GM19099 (cell line): ENCODE data around the gene LGR6.

Source experiments
- POLR2A ChIP-seq: IDR thresholded peaks from 3 replicates; pipeline ENCODE4 v1.6.1; 2011; ENCODE audit warnings: low read depth; ENCODE audit not compliant: insufficient read length; ENCODE audit errors: extremely low read depth

Gene LGR6

GRCh38 chr1:202164271-202165037, 29.1 kb upstream of the LGR6 start:
- TF ChIP-seq POLR2A: no peak

GRCh38 chr1:202165267-202165941, 28.2 kb upstream of the LGR6 start:
- TF ChIP-seq POLR2A: no peak

GRCh38 chr1:202165942-202166843, 27.4 kb upstream of the LGR6 start:
- TF ChIP-seq POLR2A: no peak

- no peak for TF ChIP-seq POLR2A
These were observed 25.7 kb upstream of the LGR6 start for GRCh38 chr1:202167708-202168415.

GRCh38 chr1:202168861-202169260, 24.7 kb upstream of the LGR6 start:
- TF ChIP-seq POLR2A: no peak

GRCh38 chr1:202170726-202171125, 22.9 kb upstream of the LGR6 start:
- TF ChIP-seq POLR2A: no peak

GRCh38 chr1:202171292-202172014, 22.1 kb upstream of the LGR6 start:
- TF ChIP-seq POLR2A: no peak

GRCh38 chr1:202172015-202172355, 21.6 kb upstream of the LGR6 start:
- TF ChIP-seq POLR2A: no peak

GRCh38 chr1:202173993-202174392, 19.6 kb upstream of the LGR6 start:
- no peak for TF ChIP-seq POLR2A

- no peak for TF ChIP-seq POLR2A
These were observed 16.4 kb upstream of the LGR6 start for GRCh38 chr1:202176949-202177927.

- TF ChIP-seq POLR2A: no peak
These were observed 13.5 kb upstream of the LGR6 start for GRCh38 chr1:202179828-202180750.

GRCh38 chr1:202181586-202181985, 12.0 kb upstream of the LGR6 start:
- no peak for TF ChIP-seq POLR2A

GRCh38 chr1:202182040-202182877, 11.3 kb upstream of the LGR6 start:
- TF ChIP-seq POLR2A: no peak
